GM23338 (cell line): Measurements from ENCODE around the gene FAM53B. TPM values are rescaled to one million over a fixed set of nuclear protein-coding genes. Genes with fewer than 3 reads are reported as not detected.

Source experiments
- ATAC-seq: fragments of 200-7000 bp; cut with Tn5 transposase; 3 replicates; pipeline ENCODE4 v1.9.1; 2020
- DNase-seq: peaks from one replicate; pipeline ENCODE4 v3.0.0-alpha.2; 2015; ENCODE audit warnings: low spot score
- H2AFZ ChIP-seq: fragments of 200-600 bp; sonication (generic); 2 replicates; pipeline ENCODE4 v1.8.0; 2016; ENCODE audit warnings: antibody characterized with exemption, mild to moderate bottlenecking, moderate library complexity
- H3F3A ChIP-seq: fragments of 200-600 bp; sonication (generic); replicated peaks from 2 replicates; pipeline ENCODE4 v1.8.0; 2017; ENCODE audit warnings: antibody characterized with exemption, mixed run types, low read depth
- H3K27ac ChIP-seq: fragments of 200-600 bp; sonication (generic); 2 replicates; pipeline ENCODE4 v1.6.1; 2016; ENCODE audit warnings: low read depth
- H3K27me3 ChIP-seq: fragments of 200-600 bp; sonication (generic); 2 replicates; pipeline ENCODE4 v1.8.0; 2016; ENCODE audit warnings: mild to moderate bottlenecking, mixed run types, moderate library complexity; ENCODE audit not compliant: insufficient read depth
- H3K36me3 ChIP-seq: fragments of 200-600 bp; sonication (generic); 2 replicates; pipeline ENCODE4 v1.8.0; 2016; ENCODE audit warnings: mild to moderate bottlenecking; ENCODE audit not compliant: insufficient read depth
- H3K4me1 ChIP-seq: fragments of 200-600 bp; sonication (generic); 2 replicates; pipeline ENCODE4 v1.8.0; 2016; ENCODE audit warnings: mild to moderate bottlenecking, moderate library complexity; ENCODE audit not compliant: insufficient read depth
- H3K4me2 ChIP-seq: fragments of 200-600 bp; sonication (generic); 2 replicates; pipeline ENCODE4 v1.7.1; 2017; ENCODE audit warnings: mixed run types
- H3K4me3 ChIP-seq: fragments of 200-600 bp; sonication (generic); 2 replicates; pipeline ENCODE4 v1.6.1; 2016; ENCODE audit warnings: mixed run types
- H3K79me2 ChIP-seq: fragments of 200-600 bp; sonication (generic); replicated peaks from 2 replicates; pipeline ENCODE4 v1.8.0; 2017; ENCODE audit warnings: mild to moderate bottlenecking; ENCODE audit not compliant: insufficient read depth
- H3K9me2 ChIP-seq: fragments of 200-600 bp; sonication (generic); 2 replicates; pipeline ENCODE4 v1.8.0; 2017; ENCODE audit not compliant: insufficient read depth
- H4K20me1 ChIP-seq: fragments of 200-600 bp; sonication (generic); replicated peaks from 2 replicates; pipeline ENCODE4 v1.8.0; 2017; ENCODE audit warnings: mild to moderate bottlenecking; ENCODE audit not compliant: insufficient read depth
- H3K27ac Mint-ChIP-seq: 2 replicates; pipeline ENCODE4 v1.8.0; 2020; ENCODE audit warnings: inconsistent platforms, mild to moderate bottlenecking, moderate library complexity, mixed read lengths
- H3K27me3 Mint-ChIP-seq: 3 replicates; pipeline ENCODE4 v1.8.0; 2022; ENCODE audit warnings: low read depth, mild to moderate bottlenecking, moderate library complexity, mixed read lengths, inconsistent platforms; ENCODE audit not compliant: insufficient read depth, poor library complexity
- H3K36me3 Mint-ChIP-seq: 3 replicates; pipeline ENCODE4 v1.8.0; 2021; ENCODE audit warnings: low read depth, mild to moderate bottlenecking, inconsistent platforms, moderate library complexity, mixed read lengths
- H3K4me1 Mint-ChIP-seq: 3 replicates; pipeline ENCODE4 v1.8.0; 2020; ENCODE audit warnings: mild to moderate bottlenecking, inconsistent platforms, mixed read lengths
- H3K4me3 Mint-ChIP-seq: 3 replicates; pipeline ENCODE4 v1.8.0; 2021; ENCODE audit warnings: moderate library complexity, mild to moderate bottlenecking, inconsistent platforms, mixed read lengths
- H3K9me3 Mint-ChIP-seq: 3 replicates; pipeline ENCODE4 v1.8.0; 2020; ENCODE audit warnings: moderate library complexity, mild to moderate bottlenecking, inconsistent platforms, mixed read lengths
- polyA plus RNA-seq: library from polyadenylated mRNA; unstranded; fragments of >200 nt; fragmentation: Nextera tagmentation; extraction: Ambion mirVana; gene quantifications from 2 replicates; pipeline ENCODE4 v1.2.1, GENCODE V29; 2016
- total RNA-seq: library from RNA; depleted of rRNA; stranded (reverse); fragments of >200 nt; shearing (Covaris generic); gene quantifications from 2 replicates; pipeline ENCODE4 v1.2.3, GENCODE V29; 2014
- TF ChIP-seq, protein P1 (sequence below), 2 experiments: fragments of 200-600 bp in 1 of 2; sonication (generic) in 1 of 2; conservative IDR thresholded peaks; 2 replicates each; pipeline versions ENCODE4 v1.5.1 to v1.6.1; 2016 to 2017; ENCODE audit warnings: antibody characterized with exemption in 2 of 2, low read depth in 2 of 2, mild to moderate bottlenecking in 2 of 2, moderate library complexity in 1 of 2
- TF ChIP-seq, protein P2 (sequence below): fragments of 250-450 bp; sonication (Bioruptor Pico); IDR thresholded peaks from 2 replicates; pipeline ENCODE4 v1.5.0; 2020; ENCODE audit warnings: mild to moderate bottlenecking, moderate library complexity

The FAM53B gene
- total and polyA plus RNA-seq, 2 experiments from 2014 or later = 3.0 to 20.3 TPM

DNA sequence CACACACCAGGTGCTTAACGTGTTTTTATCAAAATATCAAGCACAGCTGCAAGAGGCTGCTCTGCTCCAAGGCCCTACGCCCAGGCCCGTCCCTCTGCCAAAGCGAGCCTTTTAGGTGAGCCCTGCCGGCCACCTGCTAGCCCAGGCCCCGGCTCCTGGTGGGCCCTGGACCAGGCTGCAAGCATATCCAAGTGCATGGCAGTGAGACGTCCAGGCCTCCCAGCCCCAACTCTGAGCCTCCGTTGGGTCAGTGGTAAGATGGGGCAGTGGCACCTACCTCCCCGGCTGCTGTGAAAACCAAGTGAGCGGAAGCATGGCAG lies 146.4 kb downstream of the FAM53B start:
- ATAC-seq (no peak), DNase-seq (no peak)
- TF ChIP-seq, protein P1, sequence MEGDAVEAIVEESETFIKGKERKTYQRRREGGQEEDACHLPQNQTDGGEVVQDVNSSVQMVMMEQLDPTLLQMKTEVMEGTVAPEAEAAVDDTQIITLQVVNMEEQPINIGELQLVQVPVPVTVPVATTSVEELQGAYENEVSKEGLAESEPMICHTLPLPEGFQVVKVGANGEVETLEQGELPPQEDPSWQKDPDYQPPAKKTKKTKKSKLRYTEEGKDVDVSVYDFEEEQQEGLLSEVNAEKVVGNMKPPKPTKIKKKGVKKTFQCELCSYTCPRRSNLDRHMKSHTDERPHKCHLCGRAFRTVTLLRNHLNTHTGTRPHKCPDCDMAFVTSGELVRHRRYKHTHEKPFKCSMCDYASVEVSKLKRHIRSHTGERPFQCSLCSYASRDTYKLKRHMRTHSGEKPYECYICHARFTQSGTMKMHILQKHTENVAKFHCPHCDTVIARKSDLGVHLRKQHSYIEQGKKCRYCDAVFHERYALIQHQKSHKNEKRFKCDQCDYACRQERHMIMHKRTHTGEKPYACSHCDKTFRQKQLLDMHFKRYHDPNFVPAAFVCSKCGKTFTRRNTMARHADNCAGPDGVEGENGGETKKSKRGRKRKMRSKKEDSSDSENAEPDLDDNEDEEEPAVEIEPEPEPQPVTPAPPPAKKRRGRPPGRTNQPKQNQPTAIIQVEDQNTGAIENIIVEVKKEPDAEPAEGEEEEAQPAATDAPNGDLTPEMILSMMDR (conservative IDR thresholded peaks at IDR 0.05; ENCODE audit: low read depth in 2 of 2) = no peak
- TF ChIP-seq, protein P2, sequence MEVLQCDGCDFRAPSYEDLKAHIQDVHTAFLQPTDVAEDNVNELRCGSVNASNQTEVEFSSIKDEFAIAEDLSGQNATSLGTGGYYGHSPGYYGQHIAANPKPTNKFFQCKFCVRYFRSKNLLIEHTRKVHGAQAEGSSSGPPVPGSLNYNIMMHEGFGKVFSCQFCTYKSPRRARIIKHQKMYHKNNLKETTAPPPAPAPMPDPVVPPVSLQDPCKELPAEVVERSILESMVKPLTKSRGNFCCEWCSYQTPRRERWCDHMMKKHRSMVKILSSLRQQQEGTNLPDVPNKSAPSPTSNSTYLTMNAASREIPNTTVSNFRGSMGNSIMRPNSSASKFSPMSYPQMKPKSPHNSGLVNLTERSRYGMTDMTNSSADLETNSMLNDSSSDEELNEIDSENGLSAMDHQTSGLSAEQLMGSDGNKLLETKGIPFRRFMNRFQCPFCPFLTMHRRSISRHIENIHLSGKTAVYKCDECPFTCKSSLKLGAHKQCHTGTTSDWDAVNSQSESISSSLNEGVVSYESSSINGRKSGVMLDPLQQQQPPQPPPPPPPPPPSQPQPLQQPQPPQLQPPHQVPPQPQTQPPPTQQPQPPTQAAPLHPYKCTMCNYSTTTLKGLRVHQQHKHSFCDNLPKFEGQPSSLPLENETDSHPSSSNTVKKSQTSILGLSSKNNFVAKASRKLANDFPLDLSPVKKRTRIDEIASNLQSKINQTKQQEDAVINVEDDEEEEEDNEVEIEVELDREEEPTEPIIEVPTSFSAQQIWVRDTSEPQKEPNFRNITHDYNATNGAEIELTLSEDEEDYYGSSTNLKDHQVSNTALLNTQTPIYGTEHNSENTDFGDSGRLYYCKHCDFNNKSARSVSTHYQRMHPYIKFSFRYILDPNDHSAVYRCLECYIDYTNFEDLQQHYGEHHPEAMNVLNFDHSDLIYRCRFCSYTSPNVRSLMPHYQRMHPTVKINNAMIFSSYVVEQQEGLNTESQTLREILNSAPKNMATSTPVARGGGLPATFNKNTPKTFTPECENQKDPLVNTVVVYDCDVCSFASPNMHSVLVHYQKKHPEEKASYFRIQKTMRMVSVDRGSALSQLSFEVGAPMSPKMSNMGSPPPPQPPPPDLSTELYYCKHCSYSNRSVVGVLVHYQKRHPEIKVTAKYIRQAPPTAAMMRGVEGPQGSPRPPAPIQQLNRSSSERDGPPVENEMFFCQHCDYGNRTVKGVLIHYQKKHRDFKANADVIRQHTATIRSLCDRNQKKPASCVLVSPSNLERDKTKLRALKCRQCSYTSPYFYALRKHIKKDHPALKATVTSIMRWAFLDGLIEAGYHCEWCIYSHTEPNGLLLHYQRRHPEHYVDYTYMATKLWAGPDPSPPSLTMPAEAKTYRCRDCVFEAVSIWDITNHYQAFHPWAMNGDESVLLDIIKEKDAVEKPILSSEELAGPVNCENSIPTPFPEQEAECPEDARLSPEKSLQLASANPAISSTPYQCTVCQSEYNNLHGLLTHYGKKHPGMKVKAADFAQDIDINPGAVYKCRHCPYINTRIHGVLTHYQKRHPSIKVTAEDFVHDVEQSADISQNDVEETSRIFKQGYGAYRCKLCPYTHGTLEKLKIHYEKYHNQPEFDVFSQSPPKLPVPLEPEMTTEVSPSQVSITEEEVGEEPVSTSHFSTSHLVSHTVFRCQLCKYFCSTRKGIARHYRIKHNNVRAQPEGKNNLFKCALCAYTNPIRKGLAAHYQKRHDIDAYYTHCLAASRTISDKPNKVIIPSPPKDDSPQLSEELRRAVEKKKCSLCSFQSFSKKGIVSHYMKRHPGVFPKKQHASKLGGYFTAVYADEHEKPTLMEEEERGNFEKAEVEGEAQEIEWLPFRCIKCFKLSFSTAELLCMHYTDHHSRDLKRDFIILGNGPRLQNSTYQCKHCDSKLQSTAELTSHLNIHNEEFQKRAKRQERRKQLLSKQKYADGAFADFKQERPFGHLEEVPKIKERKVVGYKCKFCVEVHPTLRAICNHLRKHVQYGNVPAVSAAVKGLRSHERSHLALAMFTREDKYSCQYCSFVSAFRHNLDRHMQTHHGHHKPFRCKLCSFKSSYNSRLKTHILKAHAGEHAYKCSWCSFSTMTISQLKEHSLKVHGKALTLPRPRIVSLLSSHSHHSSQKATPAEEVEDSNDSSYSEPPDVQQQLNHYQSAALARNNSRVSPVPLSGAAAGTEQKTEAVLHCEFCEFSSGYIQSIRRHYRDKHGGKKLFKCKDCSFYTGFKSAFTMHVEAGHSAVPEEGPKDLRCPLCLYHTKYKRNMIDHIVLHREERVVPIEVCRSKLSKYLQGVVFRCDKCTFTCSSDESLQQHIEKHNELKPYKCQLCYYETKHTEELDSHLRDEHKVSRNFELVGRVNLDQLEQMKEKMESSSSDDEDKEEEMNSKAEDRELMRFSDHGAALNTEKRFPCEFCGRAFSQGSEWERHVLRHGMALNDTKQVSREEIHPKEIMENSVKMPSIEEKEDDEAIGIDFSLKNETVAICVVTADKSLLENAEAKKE (CRISPR knock-in tag) = no peak
- no peaks in the 10 kb centered on the region; the same call in 1 of the 2 replicates for H4K20me1 ChIP-seq
- H3K9me2 ChIP-seq = no peaks in the 10 kb centered on the region
- no peak overlapping the region for H3K27ac ChIP-seq
- H2AFZ ChIP-seq = no peak overlapping the region
- H3K36me3 ChIP-seq = no peaks in the 10 kb centered on the region
- Mint-ChIP-seq H3K4me1 (no peaks in the 10 kb centered on the region), H3K9me3 (no peaks in the 10 kb centered on the region), H3K36me3 (no peaks in the 10 kb centered on the region), H3K4me3 (no peak overlapping the region), H3K27ac (no peak overlapping the region), H3K27me3 (peaks cover 9% of the 10 kb centered on the region)
- H3K4me1 ChIP-seq = no peaks in the 10 kb centered on the region
- no peaks in the 10 kb centered on the region for H3K79me2 ChIP-seq
- no peaks in the 10 kb centered on the region for H3K27me3 ChIP-seq
- H3K4me3 ChIP-seq = no peak overlapping the region
- H3F3A ChIP-seq = no peaks in the 10 kb centered on the region
- H3K4me2 ChIP-seq = no peak overlapping the region
